Psoas muscle (tissue), 8 donors: ENCODE measurements around the gene TSACC. TPM values are rescaled to one million over a fixed set of nuclear protein-coding genes. Genes with fewer than 3 reads are reported as not detected.

Experiments
- ATAC-seq, 4 donors: fragments of 200-7000 bp; cut with Tn5 transposase; one replicate each; pipeline ENCODE4 v1.9.1; 2020; ENCODE audit warnings: moderate library complexity in 3 of 4, mild to moderate bottlenecking in 2 of 4
- DNase-seq, 2 donors: peaks; one replicate each; pipeline ENCODE4 v3.0.0-alpha.2; 2020
- H3K27ac ChIP-seq: fragments of 200-600 bp; one replicate; pipeline ENCODE4 v1.8.0; 2022
- H3K27me3 ChIP-seq, 3 donors: fragments of 200-600 bp in 1 of 3; one replicate each; pipeline versions ENCODE4 v1.6.1 to v1.8.0; 2013 to 2022; ENCODE audit warnings: low read length in 2 of 3, mild to moderate bottlenecking in 2 of 3, moderate library complexity in 1 of 3; ENCODE audit not compliant: insufficient read depth in 3 of 3
- H3K36me3 ChIP-seq, 2 donors: fragments of 200-600 bp in 1 of 2; one replicate each; pipeline versions ENCODE4 v1.6.1 to v1.8.0; 2013 to 2022; ENCODE audit warnings: low read depth in 1 of 2, mild to moderate bottlenecking in 1 of 2, moderate library complexity in 1 of 2; ENCODE audit not compliant: insufficient read depth in 1 of 2
- H3K4me1 ChIP-seq: fragments of 200-600 bp; one replicate; pipeline ENCODE4 v1.8.0; 2022
- H3K4me3 ChIP-seq: fragments of 200-600 bp; one replicate; pipeline ENCODE4 v1.8.0; 2022; ENCODE audit warnings: mild to moderate bottlenecking
- H3K9me3 ChIP-seq: fragments of 200-600 bp; one replicate; pipeline ENCODE4 v1.8.0; 2022
- CTCF ChIP-seq: fragments of 200-600 bp; IDR thresholded peaks from one replicate; pipeline ENCODE4 v1.8.0; 2022; ENCODE audit warnings: antibody characterized with exemption
- WGBS, 3 donors: extraction: QIAGEN DNeasy Blood & Tissue Kit; methylation state at CpG; one replicate each; pipeline versions ENCODE4 v1.1.6 to v1.1.7; 2013; 5-methylcytosine and 5-hydroxymethylcytosine counted together
- intact Hi-C, 2 donors: fragments of 100-400 bp; cut with DNase I; formaldehyde crosslinking; loops; one replicate each; pipeline versions ENCODE4 v1.11.0 to v1.14.2; 2022
- polyA plus RNA-seq, 3 donors: library from polyadenylated mRNA; stranded (reverse); fragments of 200-250 nt; gene quantifications; one replicate each; pipeline ENCODE4 v1.2.3, GENCODE V29; 2013
- total RNA-seq, 4 donors: library from RNA; stranded (reverse); fragmentation: NEBNext Ultra II Directional in 2 of 4; extraction: Animal tissue kit (Norgen Biotek cat#: 25700) in 2 of 4; gene quantifications; one replicate each; pipeline versions ENCODE4 v1.2.1 to v1.2.4, GENCODE V29; 2021 to 2023
- donor health status: healthy with polysubstance abuse.
- donor health status: DM: no; HTN: no; CAD: no; lungs with moderate emphysema.
- donor health status: Bipolar disorder and iron deficiency.
- donor health status: healthy.
- donor health status: DM: yes; HTN: yes; CAD: no.
- donor health status: DM: no; HTN: no; CAD: no.
- donor health status: DM: no; HTN: no; CAD: no.
- donor health status: DM: yes; HTN: yes; CAD: no.

The TSACC gene
- total and polyA plus RNA-seq, 7 donors = 0.30 to 1.7 (median 0.84) TPM

GRCh38 chr1:156293895-156294294 is 44.4 kb upstream of the TSACC start:
- TF ChIP-seq CTCF = no peak
- no peaks in the 10 kb centered on the region for H3K9me3 ChIP-seq
- 87 to 90% (median 90%) methylated on average over 9 of the region's 9 CpGs for WGBS, 3 donors
- no peaks in the 10 kb centered on the region for H3K27me3 ChIP-seq
- no peaks in the 10 kb centered on the region for H3K4me1 ChIP-seq
- H3K27ac ChIP-seq = no peak overlapping the region
- intact Hi-C loops = no loop called here
- no peak for DNase-seq
- peaks cover 0 to 25% of the 10 kb centered on the region in 2 donors for H3K36me3 ChIP-seq
- ATAC-seq = no peak
- no peak overlapping the region for H3K4me3 ChIP-seq

GRCh38 chr1:156295391-156295947 is 42.9 kb upstream of the TSACC start, which contains the start of gene GLMP:
TSS of gene GLMP (minus strand) at chr1:156295679. CDS start at chr1:156295645, 34 bp downstream.
- 1% methylated on average over 17 of the region's 17 CpGs for WGBS, 3 donors
- Histone ChIP-seq H3K27ac (peak within 1 kb of the TSS; percentile 2), H3K36me3 (peaks cover 0 to 19% of the 10 kb centered on the region in 2 donors), H3K9me3 (no peaks in the 10 kb centered on the region), H3K4me1 (no peaks in the 10 kb centered on the region), H3K4me3 (peak within 1 kb of the TSS; percentile 76), H3K27me3 (no peaks in the 10 kb centered on the region)
- ATAC-seq (peak; percentile 50 to 82 (median 65)), DNase-seq (peak; percentile 72 to 83)
- no peak for TF ChIP-seq CTCF
- intact Hi-C loops = no loop called here

- DNase-seq (no peak), ATAC-seq (no peak)
- Histone ChIP-seq H3K4me1 (no peaks in the 10 kb centered on the region), H3K36me3 (peaks cover 0 to 18% of the 10 kb centered on the region in 2 donors), H3K27me3 (no peaks in the 10 kb centered on the region), H3K9me3 (no peaks in the 10 kb centered on the region), H3K27ac (no peak within 1 kb of the TSS), H3K4me3 (no peak within 1 kb of the TSS)
- intact Hi-C loops = no loop called here
- no peak for TF ChIP-seq CTCF
- WGBS, 3 donors = 87 to 90% (median 89%) methylated on average over 19 of the region's 19 CpGs
Observed at GRCh38 chr1:156298852-156299357, 39.4 kb upstream of the TSACC start, which contains the start of gene VHLL. TSS of gene VHLL (minus strand) at chr1:156299307. CDS start at chr1:156299189, 118 bp downstream.

- intact Hi-C loops = no loop called here
- H3K4me3 ChIP-seq = no peak overlapping the region
- DNase-seq (no peak), ATAC-seq (no peak)
- peaks cover 8 to 58% of the 10 kb centered on the region in 2 donors for H3K36me3 ChIP-seq
- TF ChIP-seq CTCF = no peak
- H3K27me3 ChIP-seq = no peaks in the 10 kb centered on the region
- no peaks in the 10 kb centered on the region for H3K9me3 ChIP-seq
- H3K4me1 ChIP-seq = no peaks in the 10 kb centered on the region
- 94 to 97% (median 95%) methylated on average over 2 to 4 of the region's 4 CpGs for WGBS, 3 donors
- H3K27ac ChIP-seq = no peak overlapping the region
Observed at GRCh38 chr1:156303241-156303640, 35.1 kb upstream of the TSACC start.

GRCh38 chr1:156305215-156305614 is 33.1 kb upstream of the TSACC start:
- no peaks in the 10 kb centered on the region for H3K4me1 ChIP-seq
- no peak overlapping the region for H3K4me3 ChIP-seq
- DNase-seq = no peak
- no peak for ATAC-seq
- H3K36me3 ChIP-seq = peaks cover 14 to 70% of the 10 kb centered on the region in 2 donors
- H3K27ac ChIP-seq = no peak overlapping the region
- no peak for TF ChIP-seq CTCF
- WGBS, 3 donors = 69 to 75% (median 71%) methylated on average over 2 of the region's 2 CpGs
- H3K9me3 ChIP-seq = no peaks in the 10 kb centered on the region
- intact Hi-C loops = no loop called here
- no peaks in the 10 kb centered on the region for H3K27me3 ChIP-seq
